Motor neuron (in vitro differentiated cells): ENCODE data around the gene C3orf70. TPM values are rescaled to one million over a fixed set of nuclear protein-coding genes. Genes with fewer than 3 reads are reported as not detected.
A peak's percentile ranks its signal among the peaks of the same experiment; 100 is the strongest.

Experiments used
- ATAC-seq, 8 experiments: fragments of 200-7000 bp; cut with Tn5 transposase; replicated peaks in 6 of 8; 2 replicates each; pipeline ENCODE4 v1.8.0; 2021; ENCODE audit warnings: mild to moderate bottlenecking in 8 of 8, moderate library complexity in 8 of 8
- H3K27ac ChIP-seq, 2 donors: fragments of 250-450 bp; sonication (Bioruptor Pico); 2 replicates each; pipeline ENCODE4 v1.9.0; 2021; ENCODE audit warnings: antibody characterized with exemption in 2 of 2, mild to moderate bottlenecking in 2 of 2, moderate library complexity in 1 of 2
- H3K4me1 ChIP-seq, 2 donors: fragments of 250-450 bp; sonication (Bioruptor Pico); replicated peaks in 1 of 2; 2 replicates each; pipeline ENCODE4 v1.6.1; 2021; ENCODE audit warnings: antibody characterized with exemption in 2 of 2, mild to moderate bottlenecking in 2 of 2, moderate library complexity in 1 of 2
- H3K4me3 ChIP-seq, 5 donors: fragments of 250-450 bp; sonication (Bioruptor Pico); 2 replicates each; pipeline ENCODE4 v1.9.0; 2021; ENCODE audit warnings: antibody characterized with exemption in 5 of 5, mild to moderate bottlenecking in 5 of 5, moderate library complexity in 4 of 5
- WGBS, 10 experiments: fragments of 450-650 bp; shearing (Covaris generic); methylation state at CpG; one replicate each; pipeline ENCODE4 v1.0.0; 2022; 5-methylcytosine and 5-hydroxymethylcytosine counted together
- in situ Hi-C, 9 experiments: fragments of 400-800 bp; cut with MboI; loops; one replicate each; pipeline ENCODE4 v1.15.0; 2021; ENCODE audit warnings: low sequenced_read_pairs in 9 of 9, low pct_unique_long_range_greater_than_20kb in 2 of 9; ENCODE audit not compliant: unreplicated experiment in 9 of 9
- total RNA-seq, 8 experiments: library from RNA; unstranded; fragments of 300-600 nt; gene quantifications; 2 replicates each; pipeline versions ENCODE4 v1.2.3 to v1.2.4, GENCODE V29; 2022

C3orf70 gene
- total RNA-seq, 8 experiments from 2014 or later, result 0.61 to 5.4 (median 1.9) TPM

DNA sequence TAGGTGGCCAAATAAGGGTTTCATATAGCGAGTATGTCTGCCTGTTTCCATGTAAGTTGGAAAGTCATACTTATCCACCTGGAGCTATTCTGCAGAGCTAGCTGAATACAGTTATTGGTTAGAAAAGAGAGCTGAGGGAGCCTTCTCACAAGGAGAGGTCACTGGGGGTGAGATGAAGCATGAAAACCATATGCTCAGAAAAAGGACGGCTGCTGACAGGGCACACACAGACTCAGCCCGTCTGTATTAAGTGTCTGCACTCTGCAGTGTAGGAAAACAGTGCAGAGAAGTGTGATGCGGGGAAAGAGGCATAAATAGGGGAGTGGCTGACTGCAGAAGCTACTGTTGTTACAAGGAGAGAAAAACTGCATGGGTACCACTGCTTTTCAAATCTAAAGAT is 58.2 kb downstream of the C3orf70 start:
- no peak overlapping the region for H3K4me3 ChIP-seq
- H3K4me1 ChIP-seq, result peaks cover 0 to 4% of the 10 kb centered on the region in 2 donors
- peak in 6 of 8 experiments; percentile 21 to 63 (median 45) for ATAC-seq
- 17 to 83% (median 52%) methylated on average over 1 to 4 of the region's 4 CpGs; no CpG with 5 or more reads in 2 of the 10 experiments for WGBS, 10 experiments
- in situ Hi-C loops, result no loop called here
- no peak overlapping the region for H3K27ac ChIP-seq

DNA sequence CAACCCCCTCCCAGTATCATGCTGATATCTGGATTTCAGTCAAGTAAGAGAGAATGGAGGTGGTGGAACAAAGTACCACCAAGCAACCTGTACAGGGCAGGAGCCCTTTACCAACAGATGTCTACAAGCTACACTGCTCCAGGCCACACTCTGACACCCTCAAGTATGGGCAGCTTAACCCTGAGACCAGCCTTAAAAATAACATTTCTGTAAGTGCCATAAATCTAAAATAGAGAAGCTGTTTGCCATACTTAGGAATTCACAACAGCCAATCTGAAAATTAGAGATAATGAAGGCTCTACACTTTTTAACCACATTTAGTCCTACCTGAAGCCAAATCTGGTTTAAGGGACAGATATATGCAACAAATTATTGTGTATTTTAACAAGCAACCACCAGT is 59.7 kb downstream of the C3orf70 start:
- in situ Hi-C loops, result no loop called here
- H3K27ac ChIP-seq, result no peak overlapping the region
- no peak overlapping the region for H3K4me3 ChIP-seq
- H3K4me1 ChIP-seq, result peaks cover 0 to 4% of the 10 kb centered on the region in 2 donors
- ATAC-seq, result no peak

DNA sequence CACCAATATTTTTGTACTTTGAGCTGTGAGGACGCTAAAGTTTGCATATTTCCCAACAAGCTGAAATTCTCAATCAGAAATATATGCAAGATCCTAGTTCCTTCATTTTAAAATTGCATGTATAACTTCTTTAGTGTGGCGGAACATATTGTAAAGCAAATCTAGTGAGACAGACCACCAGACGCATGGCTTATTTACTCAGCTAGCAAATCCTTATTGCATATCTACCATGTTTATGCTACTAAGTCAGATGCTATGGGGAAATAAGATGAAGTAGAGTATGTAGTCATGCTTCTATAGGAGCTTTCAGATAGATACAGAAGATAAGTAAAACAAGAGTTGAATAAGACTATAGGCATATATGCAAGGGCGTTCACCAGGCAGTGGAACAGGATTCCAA is 62.0 kb downstream of the C3orf70 start:
- peaks cover 0 to 4% of the 10 kb centered on the region in 2 donors for H3K4me1 ChIP-seq
- in situ Hi-C loops, result no loop called here
- WGBS, 10 experiments, result 10 to 96% (median 62%) methylated on average over 1 to 4 of the region's 4 CpGs; no CpG with 5 or more reads in 1 of the 10 experiments
- no peak overlapping the region for H3K27ac ChIP-seq
- no peak overlapping the region for H3K4me3 ChIP-seq
- peak in 1 of 8 experiments; percentile 75 for ATAC-seq

DNA sequence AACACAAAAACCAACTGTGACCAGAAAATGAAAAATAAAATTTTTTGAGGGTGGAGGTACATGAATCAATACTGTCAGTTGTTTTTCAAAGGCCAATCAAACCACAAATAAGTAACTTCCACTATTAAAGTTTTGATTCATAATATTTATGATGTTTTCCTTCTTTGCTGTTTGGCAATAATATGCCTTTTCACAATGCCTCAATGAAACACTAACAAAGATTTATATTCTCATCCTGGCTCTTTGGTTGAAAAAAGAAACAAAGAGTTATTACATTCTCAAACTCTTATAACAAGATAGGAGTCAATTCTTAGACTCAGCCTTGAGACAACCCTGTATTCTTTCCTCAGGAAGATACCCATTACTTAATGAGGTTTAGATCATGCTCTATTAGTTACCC is 63.1 kb downstream of the C3orf70 start:
- peak in 1 of 8 experiments; percentile 8 for ATAC-seq
- in situ Hi-C loops, result no loop called here

DNA sequence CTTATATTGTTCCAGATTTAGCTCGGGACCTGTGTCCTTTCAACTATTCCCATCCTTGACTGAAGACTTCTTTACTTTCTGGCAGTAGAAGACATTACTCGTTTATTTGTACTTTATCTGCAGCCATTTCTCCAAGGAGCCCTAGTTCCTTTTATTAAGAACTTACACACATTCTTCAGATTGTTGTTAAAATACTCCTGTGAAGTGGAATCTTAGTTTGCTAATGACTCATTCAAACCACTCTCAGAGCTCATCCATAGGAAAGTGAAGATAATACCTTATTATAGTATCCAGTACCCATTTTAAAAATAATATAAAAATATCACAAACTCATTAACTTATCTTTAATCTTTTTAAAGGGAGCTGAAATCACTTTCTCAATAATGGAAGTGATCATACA is 63.5 kb downstream of the C3orf70 start:
- H3K4me3 ChIP-seq, result no peak overlapping the region
- no peak for ATAC-seq
- H3K27ac ChIP-seq, result no peak overlapping the region
- in situ Hi-C loops, result no loop called here
- 33 to 93% (median 68%) methylated on average over 1 to 2 of the region's 2 CpGs for WGBS, 10 experiments
- peaks cover 0 to 4% of the 10 kb centered on the region in 2 donors for H3K4me1 ChIP-seq

More for the DNA sequence above, 63.1 kb downstream of the C3orf70 start:
- Histone ChIP-seq H3K4me3 (no peak overlapping the region), H3K4me1 (peaks cover 1 to 4% of the 10 kb centered on the region in 2 donors), H3K27ac (no peak overlapping the region)

DNA sequence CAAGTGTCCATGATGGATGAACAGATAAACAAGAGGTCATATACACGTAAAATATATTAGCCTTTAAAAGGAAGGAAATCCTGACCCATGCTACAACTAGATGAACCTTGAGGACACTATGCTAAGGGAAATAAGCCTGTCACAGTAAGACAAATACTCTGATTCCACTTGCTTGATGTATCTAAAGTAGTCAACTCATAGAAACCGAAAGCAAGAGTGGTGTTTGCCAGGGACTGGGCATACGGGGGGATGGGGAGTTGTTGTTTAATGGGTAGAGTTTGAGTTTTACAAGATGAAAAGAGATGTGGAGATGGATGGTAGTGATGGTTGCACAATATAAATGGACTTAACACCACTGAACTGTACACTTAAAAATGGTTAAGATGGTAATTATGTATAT is 65.4 kb downstream of the C3orf70 start:
- Histone ChIP-seq H3K27ac (no peak overlapping the region), H3K4me3 (no peak overlapping the region), H3K4me1 (peaks cover 0 to 4% of the 10 kb centered on the region in 2 donors)
- ATAC-seq, result no peak
- WGBS, 10 experiments, result 31 to 100% (median 65%) methylated on average over 2 to 3 of the region's 3 CpGs; no CpG with 5 or more reads in 2 of the 10 experiments
- in situ Hi-C loops, result no loop called here

DNA sequence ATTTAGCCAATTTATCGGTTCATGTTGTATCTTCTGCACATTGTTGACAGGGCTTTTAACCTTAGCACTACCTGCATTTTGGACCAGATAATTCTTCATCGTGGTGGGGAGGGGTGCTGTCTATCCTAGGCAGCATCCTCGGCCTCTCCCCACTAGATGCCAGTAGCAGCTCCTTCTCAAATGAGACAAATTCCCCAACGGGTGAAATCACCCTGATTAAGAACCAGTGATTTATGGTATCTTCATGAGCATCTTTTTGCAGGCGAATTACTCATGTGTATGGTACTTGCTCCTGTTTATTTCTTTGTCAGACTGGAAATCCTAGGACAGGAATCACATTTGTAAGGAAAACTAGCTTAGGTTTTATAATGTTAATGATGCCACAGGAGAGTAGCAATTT is 68.0 kb downstream of the C3orf70 start:
- in situ Hi-C loops, result no loop called here

DNA sequence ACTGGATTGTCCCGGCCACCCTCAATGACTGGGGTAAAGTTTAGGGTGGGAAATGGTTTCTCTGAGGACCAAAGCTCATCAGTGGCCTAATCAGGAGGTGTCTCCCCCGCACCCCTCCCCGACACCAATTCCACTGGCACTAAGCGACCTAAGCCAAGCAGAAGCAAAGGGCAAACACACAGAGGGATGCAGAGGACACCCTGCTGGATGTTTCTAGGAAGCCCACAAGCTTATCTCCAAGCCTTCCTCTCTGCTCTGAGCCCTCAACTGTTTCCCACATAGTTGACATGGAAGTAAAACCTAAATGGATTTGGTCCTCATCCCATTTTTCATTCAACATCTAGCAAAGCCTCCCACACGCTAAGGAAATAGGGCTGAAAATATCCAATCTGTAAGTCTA is 68.5 kb downstream of the C3orf70 start:
- in situ Hi-C loops, result no loop called here
- no peak overlapping the region for H3K4me3 ChIP-seq
- WGBS, 10 experiments, result 20 to 100% (median 89%) methylated on average over 1 to 4 of the region's 5 CpGs; no CpG with 5 or more reads in 2 of the 10 experiments

More for the DNA sequence above, 68.0 kb downstream of the C3orf70 start:
- Histone ChIP-seq H3K27ac (no peak overlapping the region), H3K4me3 (no peak overlapping the region), H3K4me1 (peaks cover 0 to 4% of the 10 kb centered on the region in 2 donors)
- WGBS, 10 experiments, result 50 to 91% (median 82%) methylated on average over 1 to 5 of the region's 5 CpGs; no CpG with 5 or more reads in 3 of the 10 experiments
- ATAC-seq, result peak; percentile 25 to 91 (median 74)

DNA sequence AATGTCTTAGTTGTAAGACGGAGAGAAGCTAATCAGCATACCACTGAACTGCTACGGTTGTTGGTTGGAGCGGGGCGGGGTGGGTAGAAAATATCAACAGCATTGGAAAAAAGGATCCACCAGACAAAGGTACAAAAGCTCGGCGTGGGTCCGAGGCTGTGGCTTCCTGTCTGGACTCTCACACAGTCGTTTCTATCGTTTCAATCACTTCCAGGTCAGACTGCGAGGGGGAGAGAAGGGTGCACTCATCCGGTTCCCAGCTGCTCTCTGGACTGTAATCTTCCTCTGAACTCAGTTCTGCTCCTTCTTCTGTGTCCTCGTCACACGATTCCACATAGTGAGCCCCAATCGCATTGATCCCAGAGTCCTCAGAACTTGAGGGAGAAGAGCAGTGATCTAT is 70.0 kb downstream of the C3orf70 start:
- H3K4me1 ChIP-seq, result peaks cover 0 to 4% of the 10 kb centered on the region in 2 donors
- no peak overlapping the region for H3K27ac ChIP-seq
- in situ Hi-C loops, result no loop called here
- no peak overlapping the region for H3K4me3 ChIP-seq
- ATAC-seq, result no peak
- WGBS, 10 experiments, result 46 to 97% (median 85%) methylated on average over 2 to 13 of the region's 14 CpGs

More for the DNA sequence above, 68.5 kb downstream of the C3orf70 start:
- H3K4me1 ChIP-seq, result peaks cover 0 to 4% of the 10 kb centered on the region in 2 donors
- no peak for ATAC-seq
- no peak overlapping the region for H3K27ac ChIP-seq

DNA sequence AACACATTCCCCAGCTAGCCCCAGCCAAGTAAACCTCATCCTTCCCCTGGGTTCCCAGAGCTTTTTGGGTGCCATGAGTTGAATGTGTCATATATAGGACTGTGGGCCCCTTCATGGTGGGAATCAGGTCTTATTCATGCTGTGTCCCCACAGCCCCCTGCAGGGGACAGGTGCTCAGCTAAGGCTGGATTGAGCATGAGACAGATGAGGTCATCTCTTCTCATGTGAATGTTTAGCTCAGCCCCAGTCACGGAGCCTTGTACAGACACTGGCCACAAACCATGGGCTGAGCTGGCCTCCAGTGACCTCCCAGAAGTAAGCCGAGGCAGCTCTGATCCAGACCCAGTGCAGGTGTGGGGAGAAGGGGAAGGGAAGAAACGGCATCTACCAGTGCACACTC is 70.7 kb downstream of the C3orf70 start:
- WGBS, 10 experiments, result 56 to 100% (median 90%) methylated on average over 1 to 2 of the region's 3 CpGs; no CpG with 5 or more reads in 5 of the 10 experiments
- H3K4me3 ChIP-seq, result no peak overlapping the region
- in situ Hi-C loops, result no loop called here
- no peak overlapping the region for H3K27ac ChIP-seq
- H3K4me1 ChIP-seq, result peaks cover 0 to 4% of the 10 kb centered on the region in 2 donors
- ATAC-seq, result peak in 5 of 8 experiments; percentile 47 to 90 (median 71)

DNA sequence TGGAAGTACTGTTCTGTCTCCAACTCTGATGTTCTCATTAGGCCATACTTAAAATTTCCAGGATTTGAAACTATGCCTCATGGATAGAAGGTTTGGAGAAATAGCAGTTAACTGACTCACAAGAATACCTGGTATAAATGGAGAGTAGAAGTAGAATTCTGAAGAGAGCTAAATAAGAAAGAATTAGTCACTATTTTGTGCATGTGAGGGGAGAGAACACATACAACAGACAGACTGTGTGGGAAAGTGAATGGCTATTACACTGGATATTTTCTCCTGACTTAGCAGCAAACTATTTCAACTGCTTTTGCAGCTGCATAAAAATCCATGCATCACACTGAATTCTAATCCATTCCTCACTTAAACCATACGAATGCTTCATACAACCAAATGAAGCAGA is 71.3 kb downstream of the C3orf70 start:
- Histone ChIP-seq H3K27ac (no peak overlapping the region), H3K4me1 (peaks cover 0 to 4% of the 10 kb centered on the region in 2 donors), H3K4me3 (no peak overlapping the region)
- WGBS, 10 experiments, result 0 to 83% (median 50%) methylated on average over 1 of the region's 1 CpG; no CpG with 5 or more reads in 1 of the 10 experiments
- in situ Hi-C loops, result no loop called here
- no peak for ATAC-seq

DNA sequence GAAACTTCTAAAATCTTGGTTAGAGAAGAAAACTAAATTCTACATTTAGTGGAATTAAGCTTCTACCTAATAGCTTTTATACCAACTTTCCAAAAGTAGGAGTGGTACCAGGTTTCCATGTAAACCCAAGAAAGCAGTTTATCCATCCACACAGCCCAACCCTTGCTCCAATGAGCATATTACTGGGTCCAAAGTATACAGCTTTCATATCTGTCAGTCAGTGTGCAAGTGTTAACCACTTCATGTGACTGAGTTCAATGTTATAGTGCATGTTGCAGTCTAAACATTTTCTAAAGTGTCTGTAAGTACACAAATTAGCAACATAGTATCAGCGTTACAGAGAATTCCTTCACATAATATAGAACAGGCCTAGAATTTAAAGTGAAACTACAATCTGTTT is 73.2 kb downstream of the C3orf70 start:
- 13 to 100% (median 100%) methylated on average over 1 of the region's 1 CpG; no CpG with 5 or more reads in 3 of the 10 experiments for whole genome bisulfite sequencing, 10 experiments
- ATAC-seq, result no peak
- H3K4me3 ChIP-seq, result no peak overlapping the region
- in situ Hi-C loops, result no loop called here
- H3K4me1 ChIP-seq, result no peaks in the 10 kb centered on the region
- H3K27ac ChIP-seq, result no peak overlapping the region

DNA sequence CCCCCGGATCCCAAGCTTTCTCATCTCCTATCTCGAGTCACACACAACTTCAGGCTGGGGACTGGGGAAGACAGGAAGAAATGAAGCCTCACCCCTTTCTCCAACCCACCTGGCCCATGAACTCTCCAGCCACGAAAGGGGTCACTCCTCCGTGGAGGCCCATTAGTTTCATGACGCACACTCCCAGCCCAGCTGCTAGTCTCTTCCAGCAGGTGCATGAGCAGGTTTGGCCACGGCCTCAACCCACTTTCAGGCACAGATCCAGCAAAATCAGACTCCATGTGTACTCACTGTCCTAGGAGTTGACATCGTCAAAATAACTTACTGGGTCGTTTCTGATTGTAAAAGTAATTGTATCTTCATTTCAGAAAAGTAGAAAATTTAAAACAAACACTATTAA is 76.6 kb downstream of the C3orf70 start:
- Histone ChIP-seq H3K4me1 (peaks cover 4 to 5% of the 10 kb centered on the region in 2 donors), H3K4me3 (no peak overlapping the region), H3K27ac (no peak overlapping the region)
- 27 to 100% (median 68%) methylated on average over 1 to 8 of the region's 8 CpGs; no CpG with 5 or more reads in 3 of the 10 experiments for WGBS, 10 experiments
- no peak for ATAC-seq
- in situ Hi-C loops, result no loop called here

DNA sequence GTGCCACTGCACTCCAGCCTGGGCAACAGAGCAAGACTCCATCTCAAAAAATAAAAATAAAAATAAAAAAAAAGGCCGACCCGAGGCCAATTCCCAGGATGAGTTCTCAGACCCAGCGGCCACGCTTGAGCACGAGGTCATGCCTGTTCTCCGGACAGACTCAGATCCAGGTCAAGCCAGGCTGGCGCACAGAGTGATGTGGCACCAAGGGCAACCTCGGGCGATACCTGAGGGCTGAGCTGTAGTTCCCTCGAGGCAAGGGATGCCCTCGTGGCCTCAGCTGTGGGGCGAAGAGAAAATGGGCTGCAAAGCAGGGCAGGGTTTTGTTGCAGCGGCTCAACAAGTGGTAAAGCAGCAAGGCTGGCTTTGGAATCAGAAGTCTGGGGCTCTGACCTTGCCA is 77.3 kb downstream of the C3orf70 start:
- Histone ChIP-seq H3K4me1 (peaks cover 9% of the 10 kb centered on the region in 2 donors), H3K4me3 (no peak overlapping the region), H3K27ac (no peak overlapping the region)
- 50 to 100% (median 87%) methylated on average over 1 to 9 of the region's 13 CpGs; no CpG with 5 or more reads in 4 of the 10 experiments for WGBS, 10 experiments
- ATAC-seq, result no peak
- in situ Hi-C loops, result no loop called here
